PC-3 (cell line): Measurements from ENCODE around the gene PSAPL1.

Experiments
- CTCF ChIP-seq: fragments of 300-600 bp; sonication (generic); conservative IDR thresholded peaks from 2 replicates; pipeline ENCODE4 v1.5.1; 2017; ENCODE audit warnings: antibody characterized with exemption, low read depth, mild to moderate bottlenecking, low read length
- EZH2 ChIP-seq: fragments of 300-600 bp; sonication (generic); IDR thresholded peaks from one replicate; pipeline ENCODE4 v1.6.1; 2017; ENCODE audit warnings: antibody characterized with exemption, mild to moderate bottlenecking, low read length; ENCODE audit not compliant: unreplicated experiment

GRCh38 chr4:7473081-7473480 lies 38.4 kb upstream of the PSAPL1 start:
- TF ChIP-seq CTCF: no peak
- no peak for TF ChIP-seq EZH2
